Uterus (tissue), 4 donors: ENCODE data around the gene JCHAIN. TPM values are rescaled to one million over a fixed set of nuclear protein-coding genes. Genes with fewer than 3 reads are reported as not detected.

Experiments used
- DNase-seq, 2 donors: peaks; one replicate each; pipeline ENCODE4 v3.0.0-alpha.2; 2019 to 2020
- H3K27ac ChIP-seq, 2 donors: fragments of 200-600 bp; sonication (generic); 1 replicate in 1 of 2; 2 replicates in 1 of 2; pipeline ENCODE4 v1.5.1; 2016 to 2018
- H3K27me3 ChIP-seq, 2 donors: fragments of 200-600 bp; sonication (generic); one replicate each; pipeline ENCODE4 v1.5.1; 2018 to 2019; ENCODE audit warnings: control low read depth in 1 of 2
- H3K36me3 ChIP-seq, 2 donors: fragments of 200-600 bp; sonication (generic); one replicate each; pipeline ENCODE4 v1.5.1; 2019; ENCODE audit warnings: control low read depth in 1 of 2
- H3K4me1 ChIP-seq, 2 donors: fragments of 200-600 bp; sonication (generic); one replicate each; pipeline ENCODE4 v1.5.1; 2018 to 2019; ENCODE audit warnings: control low read depth in 1 of 2
- H3K4me3 ChIP-seq, 2 donors: fragments of 200-600 bp; sonication (generic); 1 replicate in 1 of 2; 2 replicates in 1 of 2; pipeline ENCODE4 v1.5.1; 2018 to 2019; ENCODE audit warnings: mild to moderate bottlenecking in 1 of 2
- H3K9me3 ChIP-seq, 2 donors: fragments of 200-600 bp; sonication (generic); one replicate each; pipeline ENCODE4 v1.5.1; 2019; ENCODE audit warnings: control low read depth in 1 of 2
- CTCF ChIP-seq, 4 experiments: fragments of 200-600 bp in 2 of 4; fragments of 450-650 bp in 2 of 4; sonication (generic) in 2 of 4; IDR thresholded peaks; one replicate each; pipeline ENCODE4 v1.5.1; 2016 to 2019; ENCODE audit warnings: antibody characterized with exemption in 4 of 4, mild to moderate bottlenecking in 2 of 4, moderate library complexity in 1 of 4
- POLR2A ChIP-seq, 2 donors: fragments of 450-650 bp; IDR thresholded peaks; one replicate each; pipeline ENCODE4 v1.6.1; 2016; ENCODE audit warnings: antibody characterized with exemption in 2 of 2, mild to moderate bottlenecking in 1 of 2, moderate library complexity in 1 of 2
- intact Hi-C: fragments of 100-400 bp; cut with DNase I; formaldehyde crosslinking; loops from one replicate; pipeline ENCODE4 v1.15.1; 2023; ENCODE audit warnings: low total_unique reads
- total RNA-seq, 4 donors: library from RNA; depleted of rRNA in 3 of 4; stranded (reverse); fragments of >200 nt in 3 of 4; gene quantifications; one replicate each; pipeline versions ENCODE4 v1.1.0 to v1.2.4, GENCODE V29; 2014 to 2023
- donor health status: DM: yes; HTN: yes; CAD: no.

The JCHAIN gene
- total RNA-seq: 10 to 100 TPM in 1 of 4 donors, 1 to 10 TPM in 3; 4.9 to 12.7 (median 6.2) TPM

GRCh38 chr4:70666369-70666768 is at the start of gene JCHAIN:
TSS of gene JCHAIN (minus strand) at chr4:70666508. CDS start at chr4:70666490, 18 bp downstream.
- Histone ChIP-seq H3K27me3 (no peaks in the 10 kb centered on the region), H3K36me3 (no peaks in the 10 kb centered on the region), H3K4me1 (no peaks in the 10 kb centered on the region), H3K4me3 (no peak within 1 kb of the TSS), H3K27ac (peak within 1 kb of the TSS in 1 of 2 donors; percentile 16), H3K9me3 (no peaks in the 10 kb centered on the region)
- no peak for TF ChIP-seq CTCF (IDR thresholded peaks at IDR 0.05)
- no peak for TF ChIP-seq POLR2A (IDR thresholded peaks at IDR 0.05)
- intact Hi-C loops: no loop called here
- DNase-seq: no peak

- no peaks in the 10 kb centered on the region for H3K9me3 ChIP-seq
- H3K27me3 ChIP-seq: no peaks in the 10 kb centered on the region
- DNase-seq: no peak
- no peaks in the 10 kb centered on the region for H3K4me1 ChIP-seq
- H3K4me3 ChIP-seq: no peak overlapping the region
- H3K27ac ChIP-seq: no peak overlapping the region
- intact Hi-C loops: no loop called here
- H3K36me3 ChIP-seq: no peaks in the 10 kb centered on the region
- TF ChIP-seq POLR2A (IDR thresholded peaks at IDR 0.05) (no peak), CTCF (IDR thresholded peaks at IDR 0.05) (no peak)
Observed at GRCh38 chr4:70715097-70715496, 48.8 kb upstream of the JCHAIN start.

GRCh38 chr4:70714079-70714887 is 48.0 kb upstream of the JCHAIN start:
- Histone ChIP-seq H3K27ac (no peak overlapping the region), H3K9me3 (no peaks in the 10 kb centered on the region), H3K36me3 (no peaks in the 10 kb centered on the region), H3K4me3 (no peak overlapping the region), H3K27me3 (no peaks in the 10 kb centered on the region), H3K4me1 (no peaks in the 10 kb centered on the region)
- no peak for TF ChIP-seq POLR2A (IDR thresholded peaks at IDR 0.05)
- no peak for DNase-seq
- intact Hi-C loops: no loop called here

- H3K27ac ChIP-seq: no peak overlapping the region
- no peaks in the 10 kb centered on the region for H3K27me3 ChIP-seq
- intact Hi-C loops: no loop called here
- H3K9me3 ChIP-seq: no peaks in the 10 kb centered on the region
- TF ChIP-seq CTCF (IDR thresholded peaks at IDR 0.05): no peak
- no peak for DNase-seq
- H3K4me3 ChIP-seq: no peak overlapping the region
- no peaks in the 10 kb centered on the region for H3K4me1 ChIP-seq
- no peaks in the 10 kb centered on the region for H3K36me3 ChIP-seq
Observed at GRCh38 chr4:70713453-70714078, 47.3 kb upstream of the JCHAIN start.

- TF ChIP-seq POLR2A (IDR thresholded peaks at IDR 0.05): no peak
- no peak for TF ChIP-seq CTCF (IDR thresholded peaks at IDR 0.05)
- DNase-seq: no peak
- Histone ChIP-seq H3K27me3 (no peaks in the 10 kb centered on the region), H3K4me1 (no peaks in the 10 kb centered on the region), H3K27ac (no peak overlapping the region), H3K4me3 (no peak overlapping the region), H3K9me3 (no peaks in the 10 kb centered on the region), H3K36me3 (no peaks in the 10 kb centered on the region)
- intact Hi-C loops: no loop called here
Observed at GRCh38 chr4:70712604-70713452, 46.5 kb upstream of the JCHAIN start.
